ENCODE measurements around the gene FURIN.

DNA sequence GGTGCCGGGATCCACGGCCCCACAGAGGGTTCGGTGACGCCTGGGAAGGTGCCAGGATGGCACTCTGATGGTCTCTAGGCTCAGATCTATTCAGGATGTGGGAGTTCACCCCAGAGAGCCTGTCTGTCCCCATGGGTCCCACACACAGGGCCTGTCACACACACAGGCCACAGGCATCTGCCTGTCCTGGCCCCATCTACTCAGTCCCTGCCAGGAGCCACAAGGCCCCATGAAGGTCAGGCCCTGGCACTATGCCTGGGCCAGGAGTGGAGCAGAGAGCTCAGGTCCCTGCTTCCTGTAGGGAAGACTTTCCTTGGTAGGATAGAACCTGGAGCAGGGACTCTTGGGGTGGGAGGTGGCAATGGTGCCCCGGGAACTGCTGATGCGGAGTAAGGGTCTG lies 49.0 kb upstream of the FURIN start:
- TF ChIP-seq CTCF (IDR thresholded peaks at IDR 0.05), result no peak
- TF ChIP-seq POLR2AphosphoS5 (IDR thresholded peaks at IDR 0.05), result no peak
- no peak for TF ChIP-seq POLR2A (IDR thresholded peaks at IDR 0.05)

Measured in breast epithelium (tissue), 3 donors.